ENCODE results near the gene SERPINA5.

Gene SERPINA5

GRCh38 chr14:94581127-94581999 is at the start of gene SERPINA5:
Gene SERPINA5 (plus strand): TSS chr14:94581426. CDS start chr14:94587363, 5,937 bp downstream.
- no peak for TF ChIP-seq EZH2phosphoT487 (IDR thresholded peaks at IDR 0.05; ENCODE audit: low read length)
- no peak for TF ChIP-seq CTCF (IDR thresholded peaks at IDR 0.05; ENCODE audit: low read length)
- TF ChIP-seq EZH2 (optimal IDR thresholded peaks at IDR 0.05; ENCODE audit: low read depth, low read length): no peak
- H3K9ac ChIP-seq (ENCODE audit: low read length): no peak within 1 kb of the TSS
- DNase-seq: no peak
- no peak within 1 kb of the TSS for H2AFZ ChIP-seq (ENCODE audit: low read length)
- H3K9me2 ChIP-seq (replicated peaks; ENCODE audit: insufficient read depth, low read length): no peaks in the 10 kb centered on the region
- no peaks in the 10 kb centered on the region for H3K4me1 ChIP-seq (ENCODE audit: low read length)
- H3K4me2 ChIP-seq (ENCODE audit: low read depth, low read length): no peak within 1 kb of the TSS
- H4K20me1 ChIP-seq (ENCODE audit: insufficient read depth, low read length): no peaks in the 10 kb centered on the region
- H3K4me3 ChIP-seq (ENCODE audit: low read length): no peak within 1 kb of the TSS
- H3K27me3 ChIP-seq (replicated peaks; ENCODE audit: insufficient read depth, low read length): no peaks in the 10 kb centered on the region
- no peaks in the 10 kb centered on the region for H3K36me3 ChIP-seq (replicated peaks; ENCODE audit: insufficient read depth, low read length)
- H3K27ac ChIP-seq (ENCODE audit: low read length): no peak within 1 kb of the TSS
- no peaks in the 10 kb centered on the region for H3K9me3 ChIP-seq (replicated peaks; ENCODE audit: insufficient read depth, low read length)
- no peaks in the 10 kb centered on the region for H3F3A ChIP-seq (ENCODE audit: insufficient read depth, low read length)
- no peaks in the 10 kb centered on the region for H3K79me2 ChIP-seq (ENCODE audit: low read length)

GRCh38 chr14:94532447-94532846 is 48.8 kb upstream of the SERPINA5 start:
- Histone ChIP-seq H3K4me3 (ENCODE audit: low read length) (no peak overlapping the region; the same call in 1 of the 2 replicates), H3K4me2 (ENCODE audit: low read depth, low read length) (peak overlapping the region; percentile 32; the same call in 1 of the 2 replicates), H3K27me3 (replicated peaks; ENCODE audit: insufficient read depth, low read length) (no peaks in the 10 kb centered on the region)

GRCh38 chr14:94535506-94535905 is 45.7 kb upstream of the SERPINA5 start:
- H3K9me3 ChIP-seq (replicated peaks; ENCODE audit: insufficient read depth, low read length): no peaks in the 10 kb centered on the region
- H3K9ac ChIP-seq (ENCODE audit: low read length): no peak overlapping the region
- DNase-seq: no peak
- H3K36me3 ChIP-seq (replicated peaks; ENCODE audit: insufficient read depth, low read length): no peaks in the 10 kb centered on the region
- no peak overlapping the region for H3K4me2 ChIP-seq (ENCODE audit: low read depth, low read length)
- no peak overlapping the region for H3K27ac ChIP-seq (ENCODE audit: low read length)
- H3K79me2 ChIP-seq (ENCODE audit: low read length): no peaks in the 10 kb centered on the region
- H3K4me3 ChIP-seq (ENCODE audit: low read length): no peak overlapping the region
- no peaks in the 10 kb centered on the region for H3F3A ChIP-seq (ENCODE audit: insufficient read depth, low read length)
- TF ChIP-seq EZH2phosphoT487 (IDR thresholded peaks at IDR 0.05; ENCODE audit: low read length): no peak
- H2AFZ ChIP-seq (ENCODE audit: low read length): no peak overlapping the region
- no peaks in the 10 kb centered on the region for H3K27me3 ChIP-seq (replicated peaks; ENCODE audit: insufficient read depth, low read length)
- H3K4me1 ChIP-seq (ENCODE audit: low read length): no peaks in the 10 kb centered on the region
- no peaks in the 10 kb centered on the region for H3K9me2 ChIP-seq (replicated peaks; ENCODE audit: insufficient read depth, low read length)
- no peaks in the 10 kb centered on the region for H4K20me1 ChIP-seq (ENCODE audit: insufficient read depth, low read length)

More at GRCh38 chr14:94532447-94532846, 48.8 kb upstream of the SERPINA5 start:
- Histone ChIP-seq H3K4me1 (ENCODE audit: low read length) (no peaks in the 10 kb centered on the region), H3K9ac (ENCODE audit: low read length) (no peak overlapping the region), H3F3A (ENCODE audit: insufficient read depth, low read length) (no peaks in the 10 kb centered on the region), H3K9me2 (replicated peaks; ENCODE audit: insufficient read depth, low read length) (no peaks in the 10 kb centered on the region), H3K79me2 (ENCODE audit: low read length) (no peaks in the 10 kb centered on the region), H3K27ac (ENCODE audit: low read length) (no peak overlapping the region), H2AFZ (ENCODE audit: low read length) (no peak overlapping the region), H4K20me1 (ENCODE audit: insufficient read depth, low read length) (no peaks in the 10 kb centered on the region), H3K9me3 (replicated peaks; ENCODE audit: insufficient read depth, low read length) (no peaks in the 10 kb centered on the region), H3K36me3 (replicated peaks; ENCODE audit: insufficient read depth, low read length) (no peaks in the 10 kb centered on the region)
- peak; percentile 25 for DNase-seq
- TF ChIP-seq EZH2 (optimal IDR thresholded peaks at IDR 0.05; ENCODE audit: low read depth, low read length) (no peak), CTCF (IDR thresholded peaks at IDR 0.05; ENCODE audit: low read length) (no peak), EZH2phosphoT487 (IDR thresholded peaks at IDR 0.05; ENCODE audit: low read length) (no peak)

- H3K9ac ChIP-seq (ENCODE audit: low read length): no peak overlapping the region
- no peak overlapping the region for H3K4me3 ChIP-seq (ENCODE audit: low read length)
- H3K4me1 ChIP-seq (ENCODE audit: low read length): no peaks in the 10 kb centered on the region
- H4K20me1 ChIP-seq (ENCODE audit: insufficient read depth, low read length): no peaks in the 10 kb centered on the region
- H3K27ac ChIP-seq (ENCODE audit: low read length): no peak overlapping the region
- no peak overlapping the region for H2AFZ ChIP-seq (ENCODE audit: low read length)
- H3K4me2 ChIP-seq (ENCODE audit: low read depth, low read length): no peak overlapping the region
- no peaks in the 10 kb centered on the region for H3K79me2 ChIP-seq (ENCODE audit: low read length)
- no peaks in the 10 kb centered on the region for H3K27me3 ChIP-seq (replicated peaks; ENCODE audit: insufficient read depth, low read length)
- H3K36me3 ChIP-seq (replicated peaks; ENCODE audit: insufficient read depth, low read length): no peaks in the 10 kb centered on the region
- H3K9me3 ChIP-seq (replicated peaks; ENCODE audit: insufficient read depth, low read length): no peaks in the 10 kb centered on the region
- no peak for DNase-seq
- no peaks in the 10 kb centered on the region for H3K9me2 ChIP-seq (replicated peaks; ENCODE audit: insufficient read depth, low read length)
- H3F3A ChIP-seq (ENCODE audit: insufficient read depth, low read length): no peaks in the 10 kb centered on the region
- no peak for TF ChIP-seq CTCF (IDR thresholded peaks at IDR 0.05; ENCODE audit: low read length)
Observed at GRCh38 chr14:94536836-94537235, 44.4 kb upstream of the SERPINA5 start.
